H9 (cell line): ENCODE measurements around the gene ISYNA1. TPM values are rescaled to one million over a fixed set of nuclear protein-coding genes. Genes with fewer than 3 reads are reported as not detected.

ENCODE experiments used
- DNase-seq: peaks from one replicate; pipeline ENCODE4 v3.0.0-alpha.2; 2017
- H2AFZ ChIP-seq: one replicate; pipeline ENCODE4 v1.6.1; 2013; ENCODE audit warnings: mild to moderate bottlenecking, low read length, control low read depth, moderate library complexity
- H2AK5ac ChIP-seq: 2 replicates; pipeline ENCODE4 v1.6.1; 2013; ENCODE audit warnings: low read length, control low read depth, mixed read lengths; ENCODE audit not compliant: insufficient read length
- H2BK120ac ChIP-seq: one replicate; pipeline ENCODE4 v1.6.1; 2013; ENCODE audit warnings: low read depth, mild to moderate bottlenecking, low read length, control low read depth, inconsistent platforms; ENCODE audit not compliant: poor library complexity, severe bottlenecking
- H2BK12ac ChIP-seq: 2 replicates; pipeline ENCODE4 v1.6.1; 2013; ENCODE audit warnings: low read length, control low read depth, mixed read lengths, low read depth; ENCODE audit not compliant: insufficient read length
- H2BK15ac ChIP-seq: 2 replicates; pipeline ENCODE4 v1.6.1; 2013; ENCODE audit warnings: low read depth, low read length, control low read depth
- H2BK20ac ChIP-seq: one replicate; pipeline ENCODE4 v1.6.1; 2013; ENCODE audit warnings: low read depth, mild to moderate bottlenecking, low read length, control low read depth, inconsistent platforms; ENCODE audit not compliant: poor library complexity, severe bottlenecking
- H2BK5ac ChIP-seq: 2 replicates; pipeline ENCODE4 v1.6.1; 2013; ENCODE audit warnings: low read length, control low read depth, mixed read lengths; ENCODE audit not compliant: insufficient read length
- H3K14ac ChIP-seq: 2 replicates; pipeline ENCODE4 v1.6.1; 2013; ENCODE audit warnings: low read length, control low read depth; ENCODE audit not compliant: insufficient read depth
- H3K18ac ChIP-seq: 2 replicates; pipeline ENCODE4 v1.6.1; 2013; ENCODE audit warnings: low read depth, mild to moderate bottlenecking, mixed read lengths, low read length, control low read depth; ENCODE audit not compliant: insufficient read length
- H3K23ac ChIP-seq: 2 replicates; pipeline ENCODE4 v1.6.1; 2013; ENCODE audit warnings: low read length, control low read depth, mixed read lengths, low read depth; ENCODE audit not compliant: insufficient read length
- H3K23me2 ChIP-seq: 2 replicates; pipeline ENCODE4 v1.6.1; 2013; ENCODE audit warnings: low read depth, mild to moderate bottlenecking, mixed read lengths, low read length, control low read depth; ENCODE audit not compliant: insufficient read length, poor library complexity, severe bottlenecking
- H3K27ac ChIP-seq: 2 replicates; pipeline ENCODE4 v1.5.1; 2013; ENCODE audit warnings: low read length, control low read depth, mixed read lengths, low read depth; ENCODE audit not compliant: insufficient read length
- H3K27me3 ChIP-seq: 2 replicates; pipeline ENCODE4 v1.6.1; 2013; ENCODE audit warnings: low read length, control low read depth, inconsistent platforms; ENCODE audit not compliant: insufficient read depth
- H3K4ac ChIP-seq: 2 replicates; pipeline ENCODE4 v1.6.1; 2013; ENCODE audit warnings: low read depth, mild to moderate bottlenecking, control low read depth, inconsistent platforms, low read length, moderate library complexity
- H3K4me1 ChIP-seq: 2 replicates; pipeline ENCODE4 v1.6.1; 2013; ENCODE audit warnings: low read length, control low read depth, inconsistent platforms; ENCODE audit not compliant: insufficient read depth
- H3K4me2 ChIP-seq: 2 replicates; pipeline ENCODE4 v1.6.1; 2013; ENCODE audit warnings: low read length, control low read depth, mixed read lengths; ENCODE audit not compliant: insufficient read length, insufficient read depth
- H3K56ac ChIP-seq: 2 replicates; pipeline ENCODE4 v1.6.1; 2013; ENCODE audit warnings: low read depth, mild to moderate bottlenecking, mixed read lengths, low read length, control low read depth; ENCODE audit not compliant: insufficient read length
- H3K79me1 ChIP-seq: 2 replicates; pipeline ENCODE4 v1.6.1; 2013; ENCODE audit warnings: low read depth, mild to moderate bottlenecking, moderate library complexity, low read length, control low read depth, inconsistent platforms; ENCODE audit not compliant: insufficient read depth, poor library complexity, severe bottlenecking
- H3K79me2 ChIP-seq: 2 replicates; pipeline ENCODE4 v1.6.1; 2013; ENCODE audit warnings: low read length, control low read depth, inconsistent platforms; ENCODE audit not compliant: insufficient read depth
- H3K9ac ChIP-seq: 2 replicates; pipeline ENCODE4 v1.6.1; 2013; ENCODE audit warnings: low read length, control low read depth, mixed read lengths; ENCODE audit not compliant: insufficient read length; ENCODE audit errors: extremely low read depth
- H3K9me3 ChIP-seq: one replicate; pipeline ENCODE4 v1.6.1; 2013; ENCODE audit warnings: low read depth, low read length, inconsistent platforms; ENCODE audit not compliant: control insufficient read depth
- H3T11ph ChIP-seq: one replicate; pipeline ENCODE4 v1.6.1; 2013; ENCODE audit warnings: mild to moderate bottlenecking, low read length, control low read depth, inconsistent platforms
- H4K20me1 ChIP-seq: one replicate; pipeline ENCODE4 v1.6.1; 2013; ENCODE audit not compliant: control insufficient read depth, insufficient read length, insufficient read depth
- H4K5ac ChIP-seq: 2 replicates; pipeline ENCODE4 v1.6.1; 2013; ENCODE audit warnings: low read depth, mild to moderate bottlenecking, mixed read lengths, low read length, control low read depth; ENCODE audit not compliant: insufficient read length
- H4K8ac ChIP-seq: replicated peaks from 2 replicates; pipeline ENCODE4 v1.6.1; 2013; ENCODE audit warnings: low read length, control low read depth, mixed read lengths, low read depth; ENCODE audit not compliant: insufficient read length
- H4K91ac ChIP-seq: 2 replicates; pipeline ENCODE4 v1.6.1; 2013; ENCODE audit warnings: low read depth, mild to moderate bottlenecking, moderate library complexity, mixed read lengths, low read length, control low read depth; ENCODE audit not compliant: insufficient read length
- H3K27ac Mint-ChIP-seq, 3 experiments: 2 replicates in 2 of 3; 3 replicates in 1 of 3; pipeline ENCODE4 v1.8.0; 2020 to 2021; ENCODE audit warnings: mixed read lengths in 3 of 3, mild to moderate bottlenecking in 1 of 3, moderate library complexity in 1 of 3
- H3K27me3 Mint-ChIP-seq: 2 replicates; pipeline ENCODE4 v1.8.0; 2021; ENCODE audit warnings: low read depth, mild to moderate bottlenecking, moderate library complexity, mixed read lengths
- H3K36me3 Mint-ChIP-seq, 3 experiments: 2 replicates in 2 of 3; 3 replicates in 1 of 3; pipeline ENCODE4 v1.8.0; 2020 to 2021; ENCODE audit warnings: low read depth in 3 of 3, mixed read lengths in 3 of 3; ENCODE audit not compliant: insufficient read depth in 1 of 3
- H3K4me1 Mint-ChIP-seq, 2 experiments: 2 replicates each; pipeline ENCODE4 v1.8.0; 2020; ENCODE audit warnings: mixed read lengths in 2 of 2
- H3K4me3 Mint-ChIP-seq, 2 experiments: 2 replicates in 1 of 2; 3 replicates in 1 of 2; pipeline ENCODE4 v1.8.0; 2020 to 2021; ENCODE audit warnings: mild to moderate bottlenecking in 2 of 2, mixed read lengths in 2 of 2, moderate library complexity in 1 of 2
- H3K9me3 Mint-ChIP-seq, 2 experiments: 2 replicates in 1 of 2; 3 replicates in 1 of 2; pipeline ENCODE4 v1.8.0; 2020; ENCODE audit warnings: mild to moderate bottlenecking in 2 of 2, mixed read lengths in 2 of 2, moderate library complexity in 1 of 2
- CTCF ChIP-seq: fragments of 200-600 bp; sonication (generic); conservative IDR thresholded peaks from 3 replicates; pipeline ENCODE4 v1.8.0; 2021; ENCODE audit warnings: antibody characterized with exemption, mild to moderate bottlenecking
- WGBS: extraction: QIAGEN DNeasy Blood & Tissue Kit; methylation state at CpG from one replicate; pipeline ENCODE4 v1.1.7; 2013; ENCODE audit warnings: missing lambda C conversion rate, low lambda C conversion rate, mixed read lengths; ENCODE audit not compliant: insufficient read length; ENCODE audit errors: extremely low coverage; 5-methylcytosine and 5-hydroxymethylcytosine counted together
- total RNA-seq: library from RNA; stranded (reverse); gene quantifications from 2 replicates; pipeline ENCODE4 v1.2.1, GENCODE V29; 2021

ISYNA1 gene
- total RNA-seq, 1 experiment from 2014 or later, result 241 TPM

DNA sequence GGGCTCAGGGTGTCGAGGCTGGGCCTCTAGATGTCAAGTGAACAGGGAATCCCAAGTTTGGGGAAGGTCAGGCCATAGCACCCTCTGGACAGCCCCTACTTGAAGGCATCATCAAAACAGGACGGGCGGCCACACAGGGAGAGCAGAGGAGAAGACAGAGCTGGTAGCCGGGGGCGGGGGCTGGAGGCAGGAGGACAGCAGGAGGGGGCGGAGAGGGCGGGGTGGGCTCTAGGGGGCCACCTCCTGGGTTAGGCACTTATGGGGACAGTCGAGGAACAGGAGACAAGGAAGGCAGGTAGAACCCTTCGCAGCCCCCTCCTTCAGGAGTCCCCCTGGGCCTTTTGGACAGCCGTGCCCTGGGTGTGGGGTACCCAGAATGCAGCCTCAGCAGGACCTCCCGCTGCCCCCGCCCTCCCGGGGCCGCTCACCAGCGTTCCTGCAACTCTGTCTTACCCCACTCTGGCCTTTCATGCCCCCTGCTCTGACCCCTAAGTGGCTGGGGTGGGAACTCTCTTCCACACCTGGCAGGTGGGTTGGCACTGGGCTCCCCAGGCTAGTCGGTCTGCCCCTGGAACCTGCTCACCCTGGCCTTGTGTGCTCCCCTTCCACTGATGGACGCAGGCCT, 12.9 kb downstream of the ISYNA1 start:
- H3K36me3 Mint-ChIP-seq, result peaks cover 0 to 5% (median 0%) of the 10 kb centered on the region in 3 experiments; a peak in 1 of 7 replicates
- peaks cover 4% of the 10 kb centered on the region; the same call in 1 of the 2 replicates for H3K4me1 ChIP-seq
- no peak overlapping the region for H2BK15ac ChIP-seq
- H2BK12ac ChIP-seq, result no peak overlapping the region
- H3K79me2 ChIP-seq, result no peaks in the 10 kb centered on the region
- H3K14ac ChIP-seq, result no peak overlapping the region; the same call in 1 of the 2 replicates
- no peak for TF ChIP-seq CTCF
- peaks cover 29% of the 10 kb centered on the region for H3K27me3 Mint-ChIP-seq
- no peak overlapping the region for H3K4ac ChIP-seq
- H3K56ac ChIP-seq, result no peak overlapping the region
- no peak overlapping the region for H2BK120ac ChIP-seq
- no peak overlapping the region for H2AFZ ChIP-seq
- H4K5ac ChIP-seq, result no peak overlapping the region
- H4K20me1 ChIP-seq, result no peaks in the 10 kb centered on the region
- no peak overlapping the region for H2AK5ac ChIP-seq
- H2BK5ac ChIP-seq, result no peak overlapping the region
- H4K91ac ChIP-seq, result no peak overlapping the region
- H4K8ac ChIP-seq, result no peak overlapping the region
- H3K4me2 ChIP-seq, result no peak overlapping the region
- H3K9ac ChIP-seq, result no peak overlapping the region
- H3K27ac Mint-ChIP-seq, result no peak overlapping the region; a peak in 1 of 7 replicates
- H3K9me3 ChIP-seq, result no peaks in the 10 kb centered on the region
- H3K23me2 ChIP-seq, result no peaks in the 10 kb centered on the region
- no peaks in the 10 kb centered on the region for H3K79me1 ChIP-seq
- no peak overlapping the region for H2BK20ac ChIP-seq
- no peaks in the 10 kb centered on the region for H3K9me3 Mint-ChIP-seq
- no peak for DNase-seq
- no peak overlapping the region for H3K23ac ChIP-seq
- WGBS, result no CpG with 5 or more reads among the region's 17 CpGs
- no peak overlapping the region for H3K27ac ChIP-seq
- H3K18ac ChIP-seq, result no peak overlapping the region
- no peak overlapping the region for H3K4me3 Mint-ChIP-seq
- H3K27me3 ChIP-seq, result no peaks in the 10 kb centered on the region
- H3K4me1 Mint-ChIP-seq, result peaks cover 40 to 48% of the 10 kb centered on the region in 2 experiments
- no peak overlapping the region for H3T11ph ChIP-seq
